Panc1 (cell line): Measurements from ENCODE around the gene ESR2.

ENCODE experiments used
- POLR2AphosphoS5 ChIP-seq: IDR thresholded peaks from 2 replicates; pipeline ENCODE4 v1.6.1; 2012; ENCODE audit warnings: mild to moderate bottlenecking, low read depth, low read length, moderate library complexity
- SIN3A ChIP-seq: IDR thresholded peaks from 2 replicates; pipeline ENCODE4 v1.6.1; 2012; ENCODE audit warnings: low read depth, mild to moderate bottlenecking, low read length, moderate library complexity, borderline replicate concordance; ENCODE audit not compliant: insufficient read depth
- TCF7L2 ChIP-seq: IDR thresholded peaks from 2 replicates; pipeline ENCODE4 v1.6.1; 2011; ENCODE audit warnings: mild to moderate bottlenecking, low read depth, low read length, inconsistent platforms
- TF ChIP-seq, protein P1 (sequence below): fragments of 450-650 bp; IDR thresholded peaks from 2 replicates; pipeline ENCODE4 v1.5.1; 2017; ENCODE audit warnings: mild to moderate bottlenecking
- TF ChIP-seq, protein P2 (sequence below), 2 experiments: IDR thresholded peaks; 2 replicates each; pipeline ENCODE4 v1.6.1; 2011 to 2012; ENCODE audit warnings: low read depth in 2 of 2, control low read depth in 1 of 2, low read length in 1 of 2, mild to moderate bottlenecking in 1 of 2, moderate library complexity in 1 of 2; ENCODE audit not compliant: insufficient read depth in 1 of 2

DNA sequence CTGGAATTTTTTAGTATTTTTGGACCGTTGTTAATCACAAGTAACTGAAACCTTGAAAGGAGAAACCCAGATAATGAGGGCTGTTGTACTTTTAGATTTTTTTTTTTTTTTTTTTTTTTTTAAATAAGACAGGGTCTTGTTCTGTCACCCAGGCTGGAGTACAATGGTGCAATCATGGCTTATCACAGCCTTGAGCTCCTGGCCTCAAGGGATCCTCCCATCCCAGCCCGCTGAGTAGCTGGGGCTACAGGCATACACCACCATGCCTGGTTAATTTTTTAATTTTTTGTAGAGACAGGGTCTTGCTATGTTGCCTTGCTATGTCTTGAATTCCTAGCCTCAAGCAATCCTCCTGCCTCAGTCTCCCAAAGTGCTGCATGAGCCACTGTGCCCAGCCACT, 229.7 kb downstream of the ESR2 start:
- TF ChIP-seq, protein P1, sequence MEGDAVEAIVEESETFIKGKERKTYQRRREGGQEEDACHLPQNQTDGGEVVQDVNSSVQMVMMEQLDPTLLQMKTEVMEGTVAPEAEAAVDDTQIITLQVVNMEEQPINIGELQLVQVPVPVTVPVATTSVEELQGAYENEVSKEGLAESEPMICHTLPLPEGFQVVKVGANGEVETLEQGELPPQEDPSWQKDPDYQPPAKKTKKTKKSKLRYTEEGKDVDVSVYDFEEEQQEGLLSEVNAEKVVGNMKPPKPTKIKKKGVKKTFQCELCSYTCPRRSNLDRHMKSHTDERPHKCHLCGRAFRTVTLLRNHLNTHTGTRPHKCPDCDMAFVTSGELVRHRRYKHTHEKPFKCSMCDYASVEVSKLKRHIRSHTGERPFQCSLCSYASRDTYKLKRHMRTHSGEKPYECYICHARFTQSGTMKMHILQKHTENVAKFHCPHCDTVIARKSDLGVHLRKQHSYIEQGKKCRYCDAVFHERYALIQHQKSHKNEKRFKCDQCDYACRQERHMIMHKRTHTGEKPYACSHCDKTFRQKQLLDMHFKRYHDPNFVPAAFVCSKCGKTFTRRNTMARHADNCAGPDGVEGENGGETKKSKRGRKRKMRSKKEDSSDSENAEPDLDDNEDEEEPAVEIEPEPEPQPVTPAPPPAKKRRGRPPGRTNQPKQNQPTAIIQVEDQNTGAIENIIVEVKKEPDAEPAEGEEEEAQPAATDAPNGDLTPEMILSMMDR, result no peak
- TF ChIP-seq, protein P2, sequence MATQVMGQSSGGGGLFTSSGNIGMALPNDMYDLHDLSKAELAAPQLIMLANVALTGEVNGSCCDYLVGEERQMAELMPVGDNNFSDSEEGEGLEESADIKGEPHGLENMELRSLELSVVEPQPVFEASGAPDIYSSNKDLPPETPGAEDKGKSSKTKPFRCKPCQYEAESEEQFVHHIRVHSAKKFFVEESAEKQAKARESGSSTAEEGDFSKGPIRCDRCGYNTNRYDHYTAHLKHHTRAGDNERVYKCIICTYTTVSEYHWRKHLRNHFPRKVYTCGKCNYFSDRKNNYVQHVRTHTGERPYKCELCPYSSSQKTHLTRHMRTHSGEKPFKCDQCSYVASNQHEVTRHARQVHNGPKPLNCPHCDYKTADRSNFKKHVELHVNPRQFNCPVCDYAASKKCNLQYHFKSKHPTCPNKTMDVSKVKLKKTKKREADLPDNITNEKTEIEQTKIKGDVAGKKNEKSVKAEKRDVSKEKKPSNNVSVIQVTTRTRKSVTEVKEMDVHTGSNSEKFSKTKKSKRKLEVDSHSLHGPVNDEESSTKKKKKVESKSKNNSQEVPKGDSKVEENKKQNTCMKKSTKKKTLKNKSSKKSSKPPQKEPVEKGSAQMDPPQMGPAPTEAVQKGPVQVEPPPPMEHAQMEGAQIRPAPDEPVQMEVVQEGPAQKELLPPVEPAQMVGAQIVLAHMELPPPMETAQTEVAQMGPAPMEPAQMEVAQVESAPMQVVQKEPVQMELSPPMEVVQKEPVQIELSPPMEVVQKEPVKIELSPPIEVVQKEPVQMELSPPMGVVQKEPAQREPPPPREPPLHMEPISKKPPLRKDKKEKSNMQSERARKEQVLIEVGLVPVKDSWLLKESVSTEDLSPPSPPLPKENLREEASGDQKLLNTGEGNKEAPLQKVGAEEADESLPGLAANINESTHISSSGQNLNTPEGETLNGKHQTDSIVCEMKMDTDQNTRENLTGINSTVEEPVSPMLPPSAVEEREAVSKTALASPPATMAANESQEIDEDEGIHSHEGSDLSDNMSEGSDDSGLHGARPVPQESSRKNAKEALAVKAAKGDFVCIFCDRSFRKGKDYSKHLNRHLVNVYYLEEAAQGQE (IDR thresholded peaks at IDR 0.05; ENCODE audit: insufficient read depth in 1 of 2, low read depth in 2 of 2, low read length in 1 of 2), result no peak
- TF ChIP-seq SIN3A (no peak), POLR2AphosphoS5 (no peak), TCF7L2 (no peak)
